AG10803 (cell line): ENCODE data around the gene XPO4.

Source experiments
- DNase-seq: peaks from one replicate; pipeline ENCODE4 v3.0.0; 2010; ENCODE audit warnings: low read depth
- H3K4me3 ChIP-seq: 2 replicates; pipeline ENCODE4 v1.5.1; 2011; ENCODE audit warnings: mild to moderate bottlenecking, low read length, control low read depth
- TF ChIP-seq, protein P1 (sequence below): conservative IDR thresholded peaks from 2 replicates; pipeline ENCODE4 v1.5.1; 2011; ENCODE audit warnings: mild to moderate bottlenecking, low read length, control low read depth, inconsistent platforms

XPO4 gene

GRCh38 chr13:20840568-20840967 is 62.0 kb downstream of the XPO4 start:
- no peak overlapping the region for H3K4me3 ChIP-seq
- TF ChIP-seq, protein P1, sequence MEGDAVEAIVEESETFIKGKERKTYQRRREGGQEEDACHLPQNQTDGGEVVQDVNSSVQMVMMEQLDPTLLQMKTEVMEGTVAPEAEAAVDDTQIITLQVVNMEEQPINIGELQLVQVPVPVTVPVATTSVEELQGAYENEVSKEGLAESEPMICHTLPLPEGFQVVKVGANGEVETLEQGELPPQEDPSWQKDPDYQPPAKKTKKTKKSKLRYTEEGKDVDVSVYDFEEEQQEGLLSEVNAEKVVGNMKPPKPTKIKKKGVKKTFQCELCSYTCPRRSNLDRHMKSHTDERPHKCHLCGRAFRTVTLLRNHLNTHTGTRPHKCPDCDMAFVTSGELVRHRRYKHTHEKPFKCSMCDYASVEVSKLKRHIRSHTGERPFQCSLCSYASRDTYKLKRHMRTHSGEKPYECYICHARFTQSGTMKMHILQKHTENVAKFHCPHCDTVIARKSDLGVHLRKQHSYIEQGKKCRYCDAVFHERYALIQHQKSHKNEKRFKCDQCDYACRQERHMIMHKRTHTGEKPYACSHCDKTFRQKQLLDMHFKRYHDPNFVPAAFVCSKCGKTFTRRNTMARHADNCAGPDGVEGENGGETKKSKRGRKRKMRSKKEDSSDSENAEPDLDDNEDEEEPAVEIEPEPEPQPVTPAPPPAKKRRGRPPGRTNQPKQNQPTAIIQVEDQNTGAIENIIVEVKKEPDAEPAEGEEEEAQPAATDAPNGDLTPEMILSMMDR = no peak
- no peak for DNase-seq

DNA sequence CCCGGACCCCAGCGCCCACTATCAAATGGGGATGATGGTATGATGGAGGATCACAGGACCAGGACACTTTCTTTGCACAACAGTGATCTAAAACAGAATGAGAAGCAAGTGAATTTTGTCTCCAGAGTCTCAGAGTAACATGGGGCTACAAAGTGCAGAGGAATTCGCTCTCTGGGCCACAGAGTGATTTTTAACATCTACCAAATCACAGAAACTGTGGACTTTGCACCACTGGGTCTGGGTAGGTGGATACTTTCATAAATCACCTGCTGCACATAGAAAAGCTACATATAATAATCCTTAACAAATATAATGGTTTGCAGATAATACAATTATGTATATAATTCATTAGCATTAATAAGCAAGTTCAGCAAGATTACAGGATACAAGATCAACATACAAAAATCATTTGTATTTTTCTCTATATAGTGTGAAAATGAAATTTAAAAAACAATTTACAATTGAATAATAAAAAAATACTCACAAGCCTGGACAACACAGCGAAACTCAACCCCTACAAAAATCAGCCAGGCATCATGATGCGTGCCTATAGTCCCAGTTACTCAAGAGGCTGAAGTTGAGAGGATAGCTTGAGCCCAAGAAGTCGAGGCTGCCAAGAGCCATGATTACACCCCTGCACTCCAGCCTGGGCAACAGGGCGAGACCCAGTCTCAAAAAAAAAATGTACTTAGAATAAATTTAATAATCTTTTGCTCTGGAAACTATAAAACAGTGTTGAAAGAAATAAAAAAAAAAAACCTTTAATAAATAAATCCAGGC is 68.5 kb downstream of the XPO4 start:
- no peak overlapping the region for H3K4me3 ChIP-seq
- no peak for DNase-seq
- TF ChIP-seq, protein P1 = no peak

- DNase-seq = no peak
- no peak overlapping the region for H3K4me3 ChIP-seq
- TF ChIP-seq, protein P1 = no peak
These were observed 69.7 kb downstream of the XPO4 start for GRCh38 chr13:20832861-20833260.

DNA sequence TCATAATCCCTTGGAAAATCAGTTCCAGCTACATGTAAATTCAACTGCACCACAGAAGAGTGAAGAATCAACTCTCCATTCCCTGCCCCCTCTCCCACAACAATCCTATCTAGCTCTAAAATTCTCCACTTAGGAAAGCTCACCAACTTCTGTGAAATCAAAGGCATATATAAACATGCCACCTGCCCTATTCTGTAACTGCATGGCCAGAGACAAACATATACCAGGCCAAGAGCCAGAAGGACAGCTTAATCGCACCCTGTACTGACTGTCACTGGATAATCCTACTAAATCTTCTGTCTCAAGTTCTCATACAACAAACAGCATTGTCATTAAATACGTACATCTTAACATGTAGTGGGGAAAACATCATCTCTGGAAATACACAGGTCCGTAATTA is 70.6 kb downstream of the XPO4 start:
- TF ChIP-seq, protein P1 = no peak
- no peak for DNase-seq
- H3K4me3 ChIP-seq = no peak overlapping the region

DNA sequence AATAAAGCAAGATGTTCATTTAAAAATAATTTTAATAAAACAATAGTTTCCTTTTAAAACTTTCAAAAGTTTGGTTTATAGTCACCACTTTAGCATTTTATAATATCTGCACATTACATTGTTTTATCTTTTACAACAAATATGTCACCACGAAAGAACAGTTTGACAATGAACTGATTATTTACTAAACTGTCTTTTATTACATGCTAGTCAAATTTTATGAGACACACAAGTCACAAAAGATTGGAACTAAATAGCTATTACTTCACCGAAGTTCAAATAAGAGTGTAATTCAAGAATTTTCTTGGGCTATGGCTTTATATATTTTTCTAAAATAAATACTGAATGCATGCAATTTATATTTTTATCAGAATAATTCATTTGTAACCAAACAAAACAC is 71.3 kb downstream of the XPO4 start:
- H3K4me3 ChIP-seq = no peak overlapping the region
- DNase-seq = no peak
- TF ChIP-seq, protein P1 = no peak

- TF ChIP-seq, protein P1 = peak; percentile 95
- H3K4me3 ChIP-seq = peak overlapping the region; percentile 46
- DNase-seq = peak; percentile 58
These were observed 73.8 kb downstream of the XPO4 start for GRCh38 chr13:20828539-20829364.
